ENCODE results near the gene FYTTD1. TPM values are rescaled to one million over a fixed set of nuclear protein-coding genes. Genes with fewer than 3 reads are reported as not detected.
A peak's percentile ranks its signal among the peaks of the same experiment; 100 is the strongest.

FYTTD1 gene
- total RNA-seq, 2 donors from 2014 or later = 23.1 to 29.4 TPM

DNA sequence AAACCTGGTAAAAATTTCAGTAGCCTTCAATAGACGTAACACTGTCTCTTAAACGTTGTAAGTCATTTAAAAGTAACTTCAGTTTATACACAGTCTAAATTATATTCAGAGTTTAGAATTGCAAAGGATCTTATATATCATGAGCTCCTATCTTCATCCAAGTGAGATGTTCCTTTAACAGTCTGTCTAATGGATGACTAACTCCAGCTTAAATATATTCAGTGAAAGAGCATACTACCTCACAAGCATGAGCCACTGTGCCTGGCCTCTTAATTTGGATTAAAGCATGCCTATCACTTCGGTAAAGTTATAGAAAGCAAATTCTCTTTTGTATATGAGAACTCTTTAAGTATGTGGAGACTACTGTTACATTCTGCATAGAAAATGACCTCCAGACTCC lies 7.0 kb downstream of the FYTTD1 start:
- Mint-ChIP-seq H3K36me3 (no peaks in the 10 kb centered on the region), H3K27ac (no peak overlapping the region), H3K9me3 (no peaks in the 10 kb centered on the region)
- ATAC-seq (no peak), DNase-seq (ENCODE audit: low spot score in 2 of 2) (no peak)

DNA sequence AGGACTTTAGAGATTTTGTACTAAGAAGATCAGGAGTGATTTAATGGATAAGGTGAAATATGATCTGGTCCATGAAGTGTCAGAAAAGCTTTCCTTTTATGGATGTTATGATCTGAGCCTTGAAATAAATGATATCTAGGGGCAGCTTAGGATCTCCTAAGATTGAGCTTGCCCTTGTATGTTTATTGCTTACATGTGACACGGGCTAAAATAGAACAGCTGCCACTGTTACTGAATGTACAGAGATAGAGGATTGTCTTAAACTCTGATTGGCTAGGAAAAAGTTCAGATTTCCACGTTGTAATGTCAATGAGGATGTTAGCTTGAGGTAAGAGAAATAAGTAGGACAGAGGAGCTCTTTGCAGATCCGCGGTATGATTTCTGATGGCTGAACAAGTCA lies 8.8 kb downstream of the FYTTD1 start:
- ATAC-seq (no peak), DNase-seq (ENCODE audit: low spot score in 2 of 2) (no peak)
- Mint-ChIP-seq H3K9me3 (no peaks in the 10 kb centered on the region), H3K27ac (no peak overlapping the region), H3K36me3 (no peaks in the 10 kb centered on the region)

DNA sequence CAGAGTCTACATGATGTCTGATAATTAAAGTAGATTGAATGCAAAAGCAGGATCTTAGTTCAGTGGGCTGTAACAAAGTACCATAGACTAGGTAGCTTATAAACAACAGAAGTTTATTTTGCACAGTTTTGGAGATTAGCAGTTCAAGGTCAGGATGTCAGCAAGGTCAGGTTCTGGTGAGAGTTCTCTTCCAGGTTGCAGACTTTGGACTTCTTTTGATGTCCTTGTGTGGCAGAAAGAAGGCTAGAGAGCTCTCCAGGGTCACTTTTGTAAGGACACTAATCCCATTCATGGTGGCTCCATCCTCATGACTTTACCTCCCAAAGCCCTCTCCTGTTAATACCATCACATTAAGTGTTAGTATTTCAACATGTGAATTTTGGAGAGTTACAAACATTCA lies 12.1 kb downstream of the FYTTD1 start:
- Mint-ChIP-seq H3K9me3 (no peaks in the 10 kb centered on the region), H3K27ac (no peak overlapping the region), H3K36me3 (peaks cover 0 to 6% of the 10 kb centered on the region in 2 donors)
- ATAC-seq (no peak), DNase-seq (ENCODE audit: low spot score in 2 of 2) (no peak)

DNA sequence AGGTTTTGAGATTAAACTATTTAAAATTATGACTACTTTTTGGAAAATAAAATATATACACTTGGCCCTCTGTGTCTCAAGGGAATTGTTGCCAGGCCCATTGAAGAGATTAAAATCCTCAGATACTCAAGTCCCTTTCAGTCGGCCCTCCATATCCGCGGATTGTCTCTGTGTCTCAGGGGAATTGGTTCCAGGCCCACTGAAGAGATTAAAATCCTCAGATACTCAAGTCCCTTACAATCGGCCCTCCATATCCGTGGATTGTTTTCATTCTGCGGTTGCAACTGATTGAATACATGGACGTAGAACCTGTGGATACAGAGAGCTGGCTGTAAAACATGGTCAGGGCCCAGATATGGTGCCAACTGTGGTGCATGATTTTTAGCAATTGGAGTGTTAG lies 25.6 kb downstream of the FYTTD1 start:
- H3K9me3 Mint-ChIP-seq = no peaks in the 10 kb centered on the region
- no peak overlapping the region for H3K27ac Mint-ChIP-seq
- ATAC-seq (no peak), DNase-seq (ENCODE audit: low spot score in 2 of 2) (no peak)
- no peaks in the 10 kb centered on the region for H3K36me3 Mint-ChIP-seq

DNA sequence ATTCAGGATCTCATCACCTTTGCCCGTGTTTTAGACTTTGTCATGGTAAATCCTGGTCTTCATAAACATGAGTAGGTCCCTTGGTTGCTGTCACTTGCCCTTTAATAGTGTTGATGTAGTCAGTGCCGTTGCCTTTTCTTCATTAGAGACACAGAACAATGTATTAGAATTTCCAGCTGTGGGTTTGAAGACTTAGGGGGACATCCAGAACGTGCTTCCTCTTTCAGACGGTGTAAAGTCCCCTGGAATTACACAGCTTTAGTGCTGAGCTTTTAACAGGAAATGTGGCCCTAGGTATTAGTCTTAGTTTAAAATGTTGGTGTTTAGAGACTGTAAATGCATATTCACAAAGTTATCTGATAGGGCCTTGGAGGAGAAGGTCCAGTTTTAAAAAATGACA lies 32.5 kb downstream of the FYTTD1 start:
- H3K9me3 Mint-ChIP-seq = no peaks in the 10 kb centered on the region
- DNase-seq (ENCODE audit: low spot score in 2 of 2) (no peak), ATAC-seq (no peak)
- no peaks in the 10 kb centered on the region for H3K36me3 Mint-ChIP-seq
- no peak overlapping the region for H3K27ac Mint-ChIP-seq

DNA sequence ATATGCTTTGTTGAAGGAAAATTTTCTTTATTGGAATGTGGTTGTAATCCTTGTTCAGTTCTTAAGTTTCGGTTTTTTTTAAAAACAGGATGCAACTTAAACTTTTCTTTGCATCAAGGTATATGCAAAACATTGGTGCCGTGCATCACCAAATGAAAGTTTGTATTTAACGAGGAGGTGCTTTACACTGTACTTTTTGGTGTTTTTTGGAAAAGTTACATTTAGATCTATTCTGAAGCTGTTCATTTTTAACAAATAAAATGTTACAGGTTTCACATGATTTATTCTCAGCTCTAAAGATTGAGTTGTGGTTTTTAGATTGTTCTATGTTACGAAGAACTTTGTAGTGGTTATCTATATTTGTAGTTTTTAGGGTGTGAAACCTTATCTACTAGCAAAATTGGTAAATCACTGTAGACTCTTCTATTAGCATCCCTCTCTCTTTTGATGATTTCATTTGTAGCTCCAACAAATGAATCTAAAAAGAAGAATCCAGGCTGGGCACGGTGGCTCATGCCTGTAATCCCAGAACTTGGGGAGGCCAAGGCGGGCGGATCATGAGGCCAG lies 34.4 kb downstream of the FYTTD1 start:
- DNase-seq (ENCODE audit: low spot score in 2 of 2) (no peak), ATAC-seq (no peak)
- no peaks in the 10 kb centered on the region for H3K9me3 Mint-ChIP-seq
- no peaks in the 10 kb centered on the region for H3K36me3 Mint-ChIP-seq
- H3K27ac Mint-ChIP-seq = peak overlapping the region in 1 of 2 donors; percentile 22

DNA sequence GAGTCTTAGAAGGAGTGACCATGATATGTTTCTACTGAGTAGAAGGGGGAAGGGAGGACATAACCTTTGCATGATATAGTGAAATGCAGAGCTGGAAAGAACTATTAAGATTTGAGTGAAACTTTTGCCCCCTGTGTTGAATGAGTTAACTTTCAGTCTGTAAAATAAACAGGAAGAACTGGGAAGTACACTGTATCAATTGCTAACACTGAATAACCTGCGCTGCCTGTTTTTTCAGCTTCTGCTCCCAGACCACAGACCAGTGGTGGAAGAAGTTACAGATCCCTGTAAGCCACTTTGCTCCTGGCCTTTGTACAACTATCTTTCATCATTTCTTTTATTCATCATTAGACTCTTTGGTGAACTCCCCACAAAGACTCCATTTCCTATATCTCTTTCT lies 37.7 kb downstream of the FYTTD1 start:
- DNase-seq (ENCODE audit: low spot score in 2 of 2) (no peak), ATAC-seq (no peak)
- Mint-ChIP-seq H3K36me3 (peaks cover 8 to 16% of the 10 kb centered on the region in 2 donors), H3K27ac (peak overlapping the region in 1 of 2 donors; percentile 72), H3K9me3 (no peaks in the 10 kb centered on the region)

DNA sequence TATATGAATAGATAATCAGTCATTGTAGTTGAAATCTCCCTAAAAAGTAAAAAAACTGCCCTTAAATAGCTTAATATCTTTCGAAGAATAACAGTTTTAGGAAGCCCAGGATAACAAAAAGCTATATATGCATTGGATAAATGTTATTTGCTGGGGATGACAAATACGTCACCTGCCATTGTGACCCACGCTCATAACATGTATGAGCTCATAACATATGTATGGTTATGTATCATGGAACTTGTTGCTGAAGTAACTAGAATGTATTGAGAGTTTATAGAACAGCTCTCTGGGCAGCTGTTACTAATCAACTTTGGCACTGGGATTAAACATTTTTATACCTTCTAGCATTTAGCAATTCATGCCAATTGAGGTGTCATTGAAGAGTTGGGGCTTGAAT lies 39.6 kb downstream of the FYTTD1 start:
- peaks cover 8 to 16% of the 10 kb centered on the region in 2 donors for H3K36me3 Mint-ChIP-seq
- no peaks in the 10 kb centered on the region for H3K9me3 Mint-ChIP-seq
- no peak for DNase-seq (ENCODE audit: low spot score in 2 of 2)
- ATAC-seq = no peak
- no peak overlapping the region for H3K27ac Mint-ChIP-seq

DNA sequence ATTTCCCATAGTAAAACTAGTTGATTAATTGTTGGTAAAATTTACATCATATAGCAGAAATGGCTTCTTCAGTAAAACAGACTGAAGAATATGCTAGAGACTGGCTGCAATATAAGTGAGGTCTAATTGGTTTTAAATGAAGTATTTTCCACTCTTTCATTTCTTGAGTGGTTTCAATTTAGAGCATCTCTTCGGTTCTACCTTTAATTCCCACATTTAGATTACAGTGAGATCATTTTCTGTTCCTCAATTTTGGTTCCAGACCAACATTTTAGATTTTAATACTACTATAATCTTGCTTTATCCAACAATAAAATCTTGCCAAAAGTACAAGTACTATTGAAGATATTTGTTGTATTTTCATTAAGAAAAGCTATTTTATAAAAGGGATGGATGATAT lies 40.4 kb downstream of the FYTTD1 start:
- no peak for ATAC-seq
- H3K27ac Mint-ChIP-seq = peak overlapping the region; percentile 96 to 100

DNA sequence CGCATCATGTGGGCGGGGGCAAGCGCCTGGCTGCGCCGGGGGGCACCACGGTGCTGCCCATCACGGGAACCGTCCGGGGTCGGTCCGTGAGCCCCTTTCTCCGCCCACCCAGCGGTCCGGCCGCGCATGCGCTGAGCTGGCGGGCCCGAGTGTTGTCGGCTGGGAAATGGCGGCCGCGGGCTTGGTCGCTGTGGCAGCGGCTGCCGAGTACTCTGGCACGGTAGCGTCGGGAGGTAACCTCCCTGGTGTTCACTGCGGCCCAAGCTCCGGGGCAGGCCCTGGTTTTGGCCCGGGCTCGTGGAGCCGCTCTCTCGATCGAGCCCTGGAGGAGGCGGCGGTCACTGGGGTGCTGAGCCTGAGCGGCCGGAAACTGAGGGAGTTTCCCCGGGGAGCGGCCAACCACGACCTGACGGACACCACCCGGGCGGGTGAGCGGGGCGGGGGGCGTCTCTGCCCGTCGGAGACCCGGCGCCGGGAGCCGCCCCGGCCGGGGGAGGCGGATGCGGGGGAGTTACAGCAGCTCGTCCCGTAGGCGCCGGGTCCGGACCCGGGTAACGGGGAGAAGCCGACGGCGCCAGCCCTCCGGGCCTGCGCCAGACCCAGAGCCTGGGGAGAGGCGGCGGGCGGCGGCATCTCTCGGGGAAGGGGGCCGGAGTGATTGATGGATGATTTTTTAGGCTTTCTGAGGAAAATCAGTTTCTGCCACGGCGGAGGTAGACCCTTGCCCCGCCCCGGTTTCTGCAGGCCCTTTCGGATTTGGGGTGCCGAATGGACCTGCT lies 41.6 kb downstream of the FYTTD1 start, which contains the start of gene LRCH3:
TSS of gene LRCH3 (plus strand) at position 142 of the 779 bp plus-strand sequence. CDS start at position 167, 25 bp downstream.
- peak; percentile 87 to 88 for DNase-seq (ENCODE audit: low spot score in 2 of 2)
- peak; percentile 73 to 84 for ATAC-seq
- peaks cover 8 to 16% of the 10 kb centered on the region in 2 donors for H3K36me3 Mint-ChIP-seq
- H3K9me3 Mint-ChIP-seq = no peaks in the 10 kb centered on the region
- H3K27ac Mint-ChIP-seq = peak within 1 kb of the TSS; percentile 96 to 100

More for the DNA sequence above, 40.4 kb downstream of the FYTTD1 start:
- DNase-seq (ENCODE audit: low spot score in 2 of 2) = no peak
- Mint-ChIP-seq H3K9me3 (no peaks in the 10 kb centered on the region), H3K36me3 (peaks cover 8 to 16% of the 10 kb centered on the region in 2 donors)

DNA sequence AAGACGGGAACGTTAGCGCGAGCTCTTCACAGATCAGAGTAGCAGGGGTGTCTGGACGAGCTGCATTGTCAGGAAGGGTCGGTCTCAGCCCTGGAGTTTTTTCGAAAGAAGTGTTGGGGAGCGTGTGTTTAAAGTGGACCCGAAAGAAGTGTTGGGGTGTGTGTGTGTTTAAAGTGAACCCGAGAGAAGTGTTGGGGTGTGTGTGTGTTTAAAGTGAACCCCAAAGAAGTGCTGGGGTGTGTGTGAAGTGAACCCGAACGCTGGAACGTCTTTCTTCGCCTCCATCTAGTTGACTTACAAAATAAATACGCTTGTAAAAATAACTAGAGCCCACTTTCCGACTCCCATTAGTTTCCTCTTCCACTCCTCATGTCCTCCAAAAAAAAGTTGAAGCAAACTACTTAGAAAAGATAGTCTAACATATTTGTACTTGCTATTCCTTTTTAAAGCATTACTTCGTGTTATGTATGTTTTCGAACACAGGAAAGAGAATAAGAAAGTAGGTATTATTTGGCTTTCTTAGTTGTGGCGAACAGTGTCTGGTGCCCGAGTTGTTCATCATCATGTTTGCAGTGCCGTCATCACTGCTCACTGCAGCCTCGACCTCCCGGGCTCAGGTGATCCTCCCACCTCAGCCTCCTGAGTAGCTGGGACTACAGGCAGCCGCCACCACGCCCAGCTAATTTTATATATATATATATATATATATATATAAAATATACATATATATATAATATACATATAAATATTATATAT lies 42.4 kb downstream of the FYTTD1 start:
- Mint-ChIP-seq H3K9me3 (no peaks in the 10 kb centered on the region), H3K27ac (peak overlapping the region; percentile 96 to 99), H3K36me3 (peaks cover 8 to 16% of the 10 kb centered on the region in 2 donors)
- ATAC-seq (peak; percentile 36 to 39), DNase-seq (ENCODE audit: low spot score in 2 of 2) (peak in 1 of 2 donors; percentile 32)

DNA sequence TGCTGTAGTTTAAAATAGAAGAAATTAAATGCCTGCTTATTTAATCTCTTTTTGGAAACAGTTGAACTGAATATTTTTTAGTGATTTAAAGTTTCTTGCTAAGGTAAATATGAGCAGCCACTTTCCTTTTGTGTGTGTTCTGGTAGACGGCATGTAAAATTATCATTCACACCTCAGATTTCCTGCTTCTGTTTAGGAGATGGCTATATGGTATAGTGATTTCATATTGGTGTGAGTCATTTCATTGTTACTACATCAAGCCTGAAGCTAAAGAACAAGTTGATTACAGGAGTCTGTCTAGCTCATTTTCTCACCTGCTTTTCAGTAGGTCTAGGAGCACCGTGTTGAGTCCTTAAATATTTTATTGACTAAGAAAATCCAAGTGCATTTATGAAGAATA lies 43.6 kb downstream of the FYTTD1 start:
- no peaks in the 10 kb centered on the region for H3K9me3 Mint-ChIP-seq
- ATAC-seq (peak; percentile 59 to 79), DNase-seq (ENCODE audit: low spot score in 2 of 2) (no peak)
- H3K27ac Mint-ChIP-seq = no peak overlapping the region
- peaks cover 8 to 16% of the 10 kb centered on the region in 2 donors for H3K36me3 Mint-ChIP-seq

DNA sequence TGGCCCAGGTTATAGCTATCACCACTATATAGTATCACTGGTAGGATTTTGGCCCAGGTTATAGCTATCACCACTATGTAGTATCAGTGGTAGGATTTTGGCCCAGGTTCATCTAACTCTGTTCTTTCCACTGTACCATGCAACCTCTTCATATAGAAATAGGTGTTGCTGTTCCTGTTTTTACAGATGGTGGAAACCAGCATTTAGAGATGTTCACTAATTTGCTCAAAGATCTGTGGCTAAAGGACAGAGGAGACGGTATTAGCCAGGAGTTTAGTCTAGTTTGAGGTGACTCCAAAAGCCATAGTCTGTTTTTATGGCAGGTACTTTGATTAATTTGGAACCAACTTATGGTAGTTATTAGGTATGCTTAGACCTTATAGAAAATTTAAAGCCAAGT lies 44.4 kb downstream of the FYTTD1 start:
- Mint-ChIP-seq H3K36me3 (peaks cover 8 to 16% of the 10 kb centered on the region in 2 donors), H3K9me3 (no peaks in the 10 kb centered on the region), H3K27ac (no peak overlapping the region)
- no peak for DNase-seq (ENCODE audit: low spot score in 2 of 2)
- ATAC-seq = no peak

DNA sequence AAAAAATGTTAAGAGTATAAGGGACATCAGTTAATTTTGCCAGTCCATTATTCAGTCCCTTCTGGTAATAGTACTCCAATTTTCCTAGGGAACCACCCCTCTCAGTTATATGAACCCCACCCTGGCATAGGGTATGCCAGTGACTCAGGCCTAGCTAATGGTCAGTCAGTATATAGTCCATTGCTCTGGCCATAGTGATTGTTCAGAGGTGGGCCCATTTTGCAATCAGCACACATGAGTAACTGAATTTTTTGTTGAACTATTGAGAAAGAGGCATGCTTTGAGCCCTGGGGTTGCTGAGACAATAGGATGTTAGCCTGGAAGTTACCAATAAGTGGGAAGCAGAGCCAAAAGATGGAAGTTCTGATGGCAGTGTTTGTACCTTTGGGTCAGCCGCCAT lies 45.5 kb downstream of the FYTTD1 start:
- ATAC-seq (no peak), DNase-seq (ENCODE audit: low spot score in 2 of 2) (no peak)
- Mint-ChIP-seq H3K9me3 (no peaks in the 10 kb centered on the region), H3K27ac (no peak overlapping the region), H3K36me3 (peaks cover 8 to 16% of the 10 kb centered on the region in 2 donors)

DNA sequence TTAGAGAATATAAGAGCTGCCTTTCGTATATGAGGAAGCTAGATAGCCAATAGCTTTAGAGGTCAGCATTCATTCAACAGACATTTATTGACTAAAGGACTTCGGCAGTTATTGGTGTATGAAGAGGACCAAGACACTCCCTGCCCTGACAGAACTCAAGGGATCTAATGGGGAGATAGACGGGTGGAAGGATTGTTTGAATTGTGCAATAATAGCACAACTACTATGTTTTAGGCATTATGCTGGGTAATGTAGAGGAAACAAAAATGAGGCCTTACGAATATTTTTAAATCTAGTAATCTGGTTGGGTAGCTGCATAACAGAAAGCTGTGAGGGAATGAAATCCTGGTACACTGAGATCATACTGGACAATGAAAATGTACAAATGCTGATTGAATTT lies 46.4 kb downstream of the FYTTD1 start:
- no peak for DNase-seq (ENCODE audit: low spot score in 2 of 2)
- no peak overlapping the region for H3K27ac Mint-ChIP-seq
- H3K9me3 Mint-ChIP-seq = no peaks in the 10 kb centered on the region
- peaks cover 8 to 9% of the 10 kb centered on the region in 2 donors for H3K36me3 Mint-ChIP-seq
- no peak for ATAC-seq

DNA sequence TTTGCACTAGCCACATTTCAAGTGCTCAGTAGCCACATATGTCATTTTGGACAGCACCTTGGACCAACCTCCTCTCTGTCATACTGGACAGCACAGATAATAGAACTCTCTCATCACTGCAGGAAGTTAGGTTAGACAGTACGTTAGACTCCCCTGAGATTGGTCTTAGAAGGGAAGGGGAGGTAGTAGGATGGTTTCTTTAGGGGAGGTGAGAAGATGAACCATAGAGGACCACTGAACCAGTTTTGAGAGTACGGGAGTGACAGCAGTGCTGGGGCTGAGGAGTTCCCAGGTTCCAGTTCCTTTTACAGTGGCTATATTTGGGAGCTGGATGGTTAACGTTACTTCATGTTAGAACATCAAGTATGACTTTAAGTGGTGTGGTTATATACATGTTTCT lies 49.2 kb downstream of the FYTTD1 start:
- DNase-seq (ENCODE audit: low spot score in 2 of 2) (no peak), ATAC-seq (no peak)
- Mint-ChIP-seq H3K36me3 (no peaks in the 10 kb centered on the region), H3K27ac (no peak overlapping the region), H3K9me3 (no peaks in the 10 kb centered on the region)

DNA sequence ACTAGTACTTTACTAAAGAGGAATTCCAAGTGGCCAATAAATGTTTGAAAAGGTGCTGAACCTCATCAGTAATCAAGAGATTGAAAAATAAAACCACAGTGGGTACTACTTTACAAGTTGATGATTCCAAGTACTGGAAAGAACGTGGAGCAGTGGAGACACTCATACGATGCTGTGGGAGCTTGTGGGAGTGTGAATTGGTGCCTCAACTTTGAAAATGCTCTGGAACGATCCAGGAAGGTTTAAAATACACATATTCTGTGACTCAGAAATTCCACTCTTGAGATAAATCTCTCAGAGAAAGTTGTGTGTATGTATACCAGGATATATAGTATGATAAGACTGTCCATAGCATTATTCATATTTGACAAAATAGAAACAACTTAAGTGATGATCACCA lies 50.7 kb downstream of the FYTTD1 start:
- ATAC-seq = no peak
- Mint-ChIP-seq H3K27ac (no peak overlapping the region), H3K36me3 (no peaks in the 10 kb centered on the region), H3K9me3 (no peaks in the 10 kb centered on the region)
- no peak for DNase-seq (ENCODE audit: low spot score in 2 of 2)
